NCI-H2107 (cell line): ENCODE measurements around the gene NUMB.
"Not testable (repeated sequence)": the region's sequence is repeated elsewhere in the genome, so short reads cannot be mapped to it uniquely, and the experiment has no call there.

Source experiments
- DNase-seq: peaks from one replicate; lab custom pipeline; 2025; lab: John Stamatoyannopoulos, UW

NUMB gene

GRCh38 chr14:73465823-73466532 is 7.6 kb upstream of the NUMB start:
- DNase-seq = no peak

- DNase-seq = no peak
These were observed 5.1 kb upstream of the NUMB start for GRCh38 chr14:73463411-73463810.

GRCh38 chr14:73462815-73463214 is 4.5 kb upstream of the NUMB start:
- no peak for DNase-seq

GRCh38 chr14:73462048-73462715 is 3.8 kb upstream of the NUMB start:
- peak; percentile 79 for DNase-seq

- no peak for DNase-seq
These were observed 3.2 kb upstream of the NUMB start for GRCh38 chr14:73461478-73462047.

- DNase-seq = no peak
These were observed 2.4 kb upstream of the NUMB start for GRCh38 chr14:73460691-73461127.

GRCh38 chr14:73459959-73460358 is 1.6 kb upstream of the NUMB start:
- no peak for DNase-seq

- no peak for DNase-seq
These were observed 493 bp downstream of the NUMB start for GRCh38 chr14:73457924-73458182.

GRCh38 chr14:73457041-73457923 is 1.1 kb downstream of the NUMB start:
- DNase-seq = no peak

GRCh38 chr14:73455294-73455693 is 3.1 kb downstream of the NUMB start:
- no peak for DNase-seq

- no peak for DNase-seq
These were observed 5.8 kb downstream of the NUMB start for GRCh38 chr14:73452341-73453186.

- DNase-seq = no peak
These were observed 14.6 kb downstream of the NUMB start for GRCh38 chr14:73443758-73444157.

- DNase-seq = no peak
These were observed 17.1 kb downstream of the NUMB start for GRCh38 chr14:73441286-73441685.

- DNase-seq = no peak
These were observed 19.4 kb downstream of the NUMB start for GRCh38 chr14:73438993-73439392.

- DNase-seq = no peak
These were observed 21.1 kb downstream of the NUMB start for GRCh38 chr14:73437206-73437605.

- no peak for DNase-seq
These were observed 26.2 kb downstream of the NUMB start for GRCh38 chr14:73432124-73432523.

GRCh38 chr14:73428353-73428824 is 30.0 kb downstream of the NUMB start:
- no peak for DNase-seq

GRCh38 chr14:73427516-73428264 is 30.7 kb downstream of the NUMB start:
- DNase-seq = no peak

- no peak for DNase-seq
These were observed 31.5 kb downstream of the NUMB start for GRCh38 chr14:73426877-73427276.

GRCh38 chr14:73424453-73424852 is 33.9 kb downstream of the NUMB start:
- DNase-seq = no peak

GRCh38 chr14:73423092-73423491 is 35.3 kb downstream of the NUMB start:
- DNase-seq = not testable (repeated sequence)
